Measurements from ENCODE around the gene SPTBN4. TPM values are rescaled to one million over a fixed set of nuclear protein-coding genes. Genes with fewer than 3 reads are reported as not detected.
"Not testable (repeated sequence)": the region's sequence is repeated elsewhere in the genome, so short reads cannot be mapped to it uniquely, and the experiment has no call there.

Gene SPTBN4
- polyA plus RNA-seq, 3 donors, result 0.65 to 1.8 (median 1.4) TPM

DNA sequence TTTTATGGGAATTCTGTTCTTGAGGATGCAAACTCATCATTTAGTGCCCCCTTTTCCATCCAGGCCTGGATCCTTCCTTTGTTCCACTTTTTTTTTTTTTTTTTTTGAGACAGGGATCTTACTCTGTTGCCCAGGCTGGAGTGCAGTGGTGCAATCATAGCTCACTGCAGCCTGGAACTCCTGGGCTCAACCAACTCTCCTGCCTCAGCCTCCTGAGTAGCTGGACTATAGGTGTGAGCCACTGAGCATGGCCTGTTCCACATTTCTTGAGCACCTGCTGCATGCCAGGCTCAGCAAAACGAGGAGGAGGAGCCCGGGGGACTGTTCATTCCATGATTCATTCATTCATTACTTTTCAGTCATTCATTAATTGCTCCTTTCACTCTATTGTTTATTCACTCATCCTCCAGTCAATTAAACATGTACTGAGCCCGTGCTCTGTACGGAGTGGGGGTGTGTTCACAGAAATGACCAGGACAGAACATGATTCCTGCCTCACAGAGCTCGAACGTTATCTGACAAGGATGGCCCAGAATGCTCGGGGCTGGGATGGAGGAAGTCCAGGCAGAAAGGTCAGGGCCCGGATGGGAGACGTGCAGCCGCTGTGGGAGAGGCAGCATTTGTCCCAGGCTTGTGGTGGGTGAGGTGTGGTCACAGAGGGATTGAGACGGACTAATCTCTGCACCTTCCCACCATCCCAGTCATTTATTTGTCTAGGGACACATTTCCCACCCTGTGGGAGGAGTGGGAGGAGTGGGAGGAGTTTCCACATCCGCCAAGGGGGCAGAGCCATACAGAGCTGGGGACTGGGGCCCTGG lies 58.6 kb downstream of the SPTBN4 start:
- DNase-seq (ENCODE audit: low read depth in 3 of 3, low spot score in 2 of 3), result no peak

DNA sequence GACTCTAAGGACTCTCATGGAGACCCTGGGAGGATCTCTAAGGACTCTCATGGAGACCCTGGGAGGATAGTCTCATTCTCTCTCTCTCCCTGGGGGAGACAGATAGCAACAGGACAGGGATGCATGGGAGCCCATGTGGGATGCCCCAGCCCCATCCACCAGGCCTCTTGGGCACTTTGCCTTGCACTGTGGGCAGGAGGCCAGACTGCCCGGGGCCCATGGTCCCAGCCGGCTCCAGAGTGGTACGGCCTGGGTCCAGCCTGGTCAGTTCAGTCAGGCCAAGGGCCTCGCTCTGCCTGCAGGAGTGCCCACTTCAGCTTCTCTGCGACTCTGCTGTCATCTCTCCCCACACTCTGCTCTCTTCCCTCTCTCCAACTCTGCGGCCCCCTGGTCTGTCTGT lies 61.3 kb downstream of the SPTBN4 start:
- no peak for DNase-seq (ENCODE audit: low read depth in 3 of 3, low spot score in 2 of 3)

DNA sequence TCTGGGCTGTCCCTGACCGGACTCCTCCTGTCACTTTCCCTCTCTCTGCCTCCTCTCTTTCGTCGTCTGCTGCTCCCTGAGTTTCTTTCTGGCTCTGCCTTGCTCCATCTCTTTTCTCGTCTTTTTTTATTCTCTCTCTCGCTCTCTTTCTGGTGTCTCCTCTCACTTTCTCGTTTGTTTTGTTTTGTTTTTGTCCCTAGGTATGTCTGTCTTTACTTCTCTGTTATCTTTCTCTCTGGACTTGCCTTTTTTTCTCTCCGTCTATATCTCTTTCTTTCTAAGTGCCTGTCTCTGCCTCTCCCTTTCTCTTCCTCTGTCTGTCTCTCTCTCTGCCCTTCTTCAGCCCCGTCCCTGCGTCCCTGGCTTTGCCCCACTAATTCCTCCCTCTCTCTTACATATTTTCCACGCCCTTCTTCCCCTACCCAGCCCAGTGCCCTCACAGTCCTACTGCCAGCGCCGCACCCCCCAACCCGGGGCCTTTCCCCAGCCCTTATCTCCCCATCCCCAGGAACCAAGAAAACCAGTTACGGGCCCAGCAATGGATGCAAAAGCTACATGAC lies 61.8 kb downstream of the SPTBN4 start:
- no peak for DNase-seq (ENCODE audit: low read depth in 3 of 3, low spot score in 2 of 3)

DNA sequence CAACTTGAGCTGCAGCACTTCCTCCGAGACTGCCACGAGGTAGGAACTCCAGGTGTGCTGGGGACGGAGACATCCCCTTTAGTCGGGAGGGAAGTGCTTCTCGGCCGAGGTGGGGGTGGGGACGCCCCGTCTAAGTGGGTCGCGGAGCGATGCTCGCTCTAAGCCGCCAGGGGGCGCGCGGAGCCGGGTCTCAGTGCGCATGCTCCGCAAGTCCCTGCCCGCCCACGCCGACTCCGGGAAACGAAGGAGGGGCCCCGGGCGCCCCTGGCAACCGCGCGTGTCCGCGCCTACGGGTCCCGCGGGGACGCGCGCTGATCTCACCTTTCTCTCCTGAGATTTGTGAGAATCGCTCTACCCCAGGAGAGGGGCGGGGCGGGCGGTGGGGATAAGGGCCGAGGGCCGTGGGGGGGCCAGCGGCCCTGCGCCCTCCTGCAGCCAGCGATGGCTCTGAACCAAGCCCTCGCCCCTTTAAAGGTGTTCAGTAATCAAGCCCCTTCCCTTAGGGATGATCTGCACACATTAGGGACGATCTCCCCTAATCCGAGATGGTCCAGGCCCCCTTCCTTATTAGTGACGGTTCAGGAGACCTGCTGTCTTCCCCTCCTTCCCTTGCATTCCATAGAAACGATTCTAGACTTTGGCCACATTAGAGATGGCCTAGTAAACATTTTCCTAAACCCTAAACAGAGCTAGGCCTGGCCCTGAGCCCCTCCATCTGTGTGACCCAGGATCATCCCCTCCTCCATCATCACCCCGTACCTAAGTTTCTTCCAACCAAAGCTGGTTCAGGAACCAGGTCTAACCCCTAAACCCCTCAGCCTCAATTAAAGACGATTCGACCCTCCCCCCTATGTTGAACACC lies 62.5 kb downstream of the SPTBN4 start:
- peak in 2 of 3 donors; percentile 63 to 73 for DNase-seq (ENCODE audit: low read depth in 3 of 3, low spot score in 2 of 3)

DNA sequence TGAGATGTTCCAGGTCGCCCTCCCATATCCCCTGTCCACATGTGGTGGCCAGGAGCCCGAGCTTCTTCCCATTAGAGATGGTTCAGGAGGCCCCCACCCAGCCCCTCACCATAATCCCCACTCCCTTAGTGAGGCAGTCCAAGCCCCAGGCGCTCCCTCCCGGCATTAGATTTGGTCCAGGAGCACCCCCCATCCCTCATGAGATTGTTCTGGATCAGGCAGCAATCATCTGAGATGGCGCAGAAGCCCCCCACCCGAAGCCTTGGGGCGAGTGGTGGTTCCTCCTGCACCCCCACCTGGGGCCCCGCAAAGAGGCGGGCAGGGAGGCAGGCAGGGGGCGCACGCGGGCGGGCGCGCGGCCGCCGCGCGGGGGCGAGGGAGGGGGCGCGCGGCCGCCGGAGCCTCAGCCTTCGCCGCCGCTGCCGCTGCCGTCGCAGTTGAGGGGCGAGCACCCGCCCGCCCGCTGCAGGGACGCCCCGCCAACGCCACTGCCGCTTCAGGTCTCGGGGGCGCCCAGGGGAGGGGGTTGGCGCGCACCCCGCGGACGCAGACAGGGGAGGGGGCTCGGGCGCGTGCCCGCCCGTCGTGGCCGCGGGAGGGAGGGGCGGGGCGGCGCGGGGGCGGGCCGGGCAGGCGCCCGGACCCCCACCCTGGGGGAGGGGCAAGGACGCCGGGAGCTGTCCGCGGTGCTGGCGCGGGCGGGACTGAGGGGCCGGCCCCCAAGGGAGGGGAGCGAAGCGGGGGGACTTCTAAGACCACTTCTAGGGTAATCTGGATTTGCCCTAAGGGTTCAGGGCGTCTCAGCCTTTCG lies 63.5 kb downstream of the SPTBN4 start:
- no peak for DNase-seq (ENCODE audit: low read depth in 3 of 3, low spot score in 2 of 3)

DNA sequence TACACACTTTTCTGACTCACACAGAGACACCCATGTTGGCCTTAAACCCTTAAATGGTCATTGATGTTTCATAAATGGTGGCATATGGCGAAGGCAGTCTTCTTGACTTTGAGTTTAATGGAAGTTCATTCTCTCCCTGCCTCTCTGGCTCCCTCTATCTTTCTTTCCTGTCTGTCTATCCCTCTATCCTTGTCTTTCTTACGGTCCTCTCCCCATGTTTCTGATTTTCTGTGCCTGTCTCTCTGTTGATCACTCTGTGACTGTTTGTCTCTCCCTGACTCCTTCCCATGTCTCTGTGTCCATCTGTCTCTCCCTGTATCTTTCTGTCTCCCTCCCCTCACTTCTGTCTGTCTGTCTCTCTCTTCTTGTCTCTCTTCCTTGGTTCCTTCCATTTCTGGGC lies 66.7 kb downstream of the SPTBN4 start:
- DNase-seq (ENCODE audit: low read depth in 3 of 3, low spot score in 2 of 3), result no peak

DNA sequence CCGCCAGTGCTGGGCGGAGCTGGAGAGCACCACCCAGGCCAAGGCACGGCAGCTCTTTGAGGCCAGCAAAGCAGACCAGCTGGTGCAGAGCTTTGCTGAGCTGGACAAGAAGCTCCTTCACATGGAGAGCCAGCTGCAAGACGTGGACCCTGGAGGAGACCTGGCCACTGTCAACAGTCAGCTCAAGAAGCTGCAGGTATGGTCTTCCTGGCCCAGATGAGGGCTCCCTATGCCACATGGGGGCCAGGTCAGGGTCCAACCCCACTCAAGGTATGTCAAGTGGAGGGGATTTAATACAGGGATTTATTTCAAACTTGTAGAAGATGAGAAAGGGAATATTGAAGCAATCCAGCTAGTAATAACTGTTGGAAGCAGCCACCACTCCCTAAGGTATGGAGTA lies 67.3 kb downstream of the SPTBN4 start:
- DNase-seq (ENCODE audit: low read depth in 3 of 3, low spot score in 2 of 3), result no peak

DNA sequence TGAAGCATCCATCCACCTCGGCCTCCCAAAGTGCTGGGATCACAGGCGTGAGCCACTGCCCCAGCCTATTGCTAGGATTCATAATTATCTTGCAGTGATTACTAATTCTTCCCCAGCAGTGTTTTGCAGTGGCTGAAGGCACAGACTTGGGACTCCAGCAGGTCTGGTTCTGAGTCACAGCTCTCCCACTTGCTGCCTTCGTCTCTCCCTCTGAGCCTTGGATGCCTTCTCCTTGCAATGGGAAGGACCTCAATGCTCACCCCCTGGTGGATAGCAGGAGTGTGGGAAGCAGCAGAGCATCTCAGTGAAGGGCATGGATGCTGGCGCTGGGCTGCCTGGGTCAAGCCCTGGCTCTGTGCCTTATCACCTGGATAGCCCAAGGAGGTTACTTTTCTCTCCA lies 72.3 kb downstream of the SPTBN4 start:
- DNase-seq (ENCODE audit: low read depth in 3 of 3, low spot score in 2 of 3), result no peak

DNA sequence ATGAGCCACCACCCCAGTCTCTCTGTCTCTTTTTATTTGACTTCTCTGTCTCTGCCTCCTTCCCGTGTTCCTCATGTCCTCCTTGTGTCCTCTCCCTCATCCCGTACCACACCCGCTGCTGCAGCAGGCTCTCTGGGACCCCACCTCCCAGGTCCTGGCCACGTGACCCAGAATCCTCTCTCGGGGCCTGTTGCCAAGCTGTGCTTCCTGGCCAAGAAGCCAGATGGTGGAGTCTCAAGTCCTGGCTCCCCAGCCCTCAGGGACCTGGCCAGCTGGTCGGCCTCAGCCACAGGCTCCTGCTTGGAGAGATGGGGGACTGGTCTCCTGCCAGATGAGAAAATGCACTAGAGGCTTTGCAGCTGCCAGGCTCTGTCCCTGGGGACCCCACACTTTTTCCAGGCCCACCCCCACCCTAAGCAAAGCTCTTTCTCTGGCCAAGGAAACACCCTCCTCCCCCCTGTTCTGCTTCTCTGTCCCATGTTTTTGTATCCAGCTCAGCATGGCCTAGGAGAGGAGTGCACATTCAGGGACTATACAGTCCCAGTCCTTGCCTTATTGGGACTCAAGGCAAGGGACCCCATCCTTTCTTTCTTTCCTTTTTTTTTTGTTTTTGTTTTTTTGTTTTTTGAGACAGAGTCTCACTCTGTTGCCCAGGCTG lies 75.5 kb downstream of the SPTBN4 start:
- DNase-seq (ENCODE audit: low read depth in 3 of 3, low spot score in 2 of 3), result no peak

DNA sequence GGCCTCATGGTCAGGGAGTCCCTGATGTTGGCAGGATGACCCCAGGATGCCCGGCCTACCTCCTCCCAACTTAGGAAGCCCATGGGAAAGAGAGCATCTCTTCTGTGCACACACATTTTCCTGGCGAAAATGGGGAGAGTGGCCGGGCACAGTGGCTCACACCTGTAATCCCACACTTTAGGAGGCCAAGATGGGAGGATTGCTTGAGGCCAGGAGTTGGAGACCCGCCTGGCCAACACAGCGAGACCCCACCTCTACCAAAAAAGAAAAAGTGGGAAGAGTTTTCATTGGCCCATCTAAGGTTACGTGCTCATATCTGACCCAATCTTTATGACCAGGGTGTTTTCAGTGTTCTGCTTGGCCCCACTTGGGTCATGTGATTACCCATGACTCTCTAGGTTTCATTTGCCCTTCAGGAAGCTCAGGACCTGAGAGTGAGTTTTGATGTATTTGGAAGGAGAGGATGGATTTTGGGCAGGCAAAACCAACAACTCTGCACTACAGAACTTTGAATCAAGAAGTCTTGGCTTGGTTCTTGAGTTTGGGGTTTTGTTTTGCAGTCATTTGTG lies 76.3 kb downstream of the SPTBN4 start:
- DNase-seq (ENCODE audit: low read depth in 3 of 3, low spot score in 2 of 3), result no peak

DNA sequence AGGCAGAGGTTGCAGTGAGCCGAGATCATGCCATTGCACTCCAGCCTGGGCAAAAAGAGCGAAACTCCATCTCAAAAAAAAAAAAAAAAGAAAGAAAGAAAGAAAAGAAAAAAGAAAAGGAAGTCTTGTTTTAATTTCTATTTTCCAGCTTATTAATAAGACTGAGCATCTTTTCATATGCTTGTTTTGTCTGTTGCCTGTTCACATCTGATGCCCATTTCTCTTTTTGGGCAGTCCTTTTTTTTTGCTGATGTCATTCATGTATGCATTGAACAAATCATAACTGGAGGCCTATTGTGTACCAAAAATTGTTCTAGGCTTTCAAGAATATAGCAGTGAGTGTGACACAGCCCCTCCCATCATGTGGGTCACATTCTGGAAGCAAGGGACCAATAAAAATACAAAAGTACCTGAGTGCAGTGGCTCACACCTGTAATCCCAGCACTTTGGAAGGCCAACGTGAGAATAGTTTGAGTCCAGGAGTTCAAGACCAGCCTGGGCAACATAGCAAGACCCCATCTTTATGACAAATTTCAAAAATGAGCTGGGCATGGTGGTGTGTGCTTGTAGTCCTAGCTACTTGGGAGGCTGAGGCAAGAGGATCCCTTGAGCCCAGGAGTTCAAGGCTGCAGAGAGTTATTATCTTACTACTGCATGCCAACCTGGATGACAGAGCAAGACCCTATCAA lies 79.5 kb downstream of the SPTBN4 start:
- DNase-seq (ENCODE audit: low read depth in 3 of 3, low spot score in 2 of 3), result not testable (repeated sequence)

DNA sequence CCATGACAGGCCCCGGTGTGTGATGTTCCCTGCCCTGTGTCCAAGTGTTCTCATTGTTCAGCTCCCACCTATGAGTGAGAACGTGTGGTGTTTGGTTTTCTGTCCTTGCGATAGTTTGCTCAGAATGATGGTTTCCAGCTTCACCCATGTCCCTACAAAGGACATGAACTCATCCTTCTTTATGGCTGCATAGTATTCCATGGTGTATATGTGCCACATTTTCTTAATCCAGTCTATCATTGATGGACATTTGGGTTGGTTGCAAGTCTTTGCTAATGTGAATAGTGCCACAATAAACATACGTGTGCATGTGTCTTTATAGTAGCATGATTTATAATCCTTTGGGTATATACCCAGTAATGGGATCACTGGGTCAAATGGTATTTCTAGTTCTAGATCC lies 80.4 kb downstream of the SPTBN4 start:
- not testable (repeated sequence) for DNase-seq (ENCODE audit: low read depth in 3 of 3, low spot score in 2 of 3)

DNA sequence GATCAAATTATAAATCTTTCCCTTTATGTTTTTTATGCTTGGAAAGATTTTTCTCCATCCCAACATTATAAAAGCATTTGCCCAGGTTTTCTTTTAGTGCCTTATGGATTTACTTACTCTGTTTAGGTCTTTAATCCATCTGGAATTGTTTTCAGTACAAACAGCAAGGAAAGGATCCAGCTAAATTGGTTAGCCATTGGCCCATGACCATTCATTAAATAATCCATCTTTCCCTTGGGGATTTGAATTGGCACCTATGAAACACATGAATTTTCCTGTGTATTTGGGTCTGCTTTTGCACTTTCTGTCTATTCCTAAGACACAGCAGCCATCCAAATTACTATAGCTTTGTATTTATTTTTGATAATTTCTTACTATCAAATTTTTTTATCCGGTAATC lies 81.0 kb downstream of the SPTBN4 start:
- DNase-seq (ENCODE audit: low read depth in 3 of 3, low spot score in 2 of 3), result no peak

DNA sequence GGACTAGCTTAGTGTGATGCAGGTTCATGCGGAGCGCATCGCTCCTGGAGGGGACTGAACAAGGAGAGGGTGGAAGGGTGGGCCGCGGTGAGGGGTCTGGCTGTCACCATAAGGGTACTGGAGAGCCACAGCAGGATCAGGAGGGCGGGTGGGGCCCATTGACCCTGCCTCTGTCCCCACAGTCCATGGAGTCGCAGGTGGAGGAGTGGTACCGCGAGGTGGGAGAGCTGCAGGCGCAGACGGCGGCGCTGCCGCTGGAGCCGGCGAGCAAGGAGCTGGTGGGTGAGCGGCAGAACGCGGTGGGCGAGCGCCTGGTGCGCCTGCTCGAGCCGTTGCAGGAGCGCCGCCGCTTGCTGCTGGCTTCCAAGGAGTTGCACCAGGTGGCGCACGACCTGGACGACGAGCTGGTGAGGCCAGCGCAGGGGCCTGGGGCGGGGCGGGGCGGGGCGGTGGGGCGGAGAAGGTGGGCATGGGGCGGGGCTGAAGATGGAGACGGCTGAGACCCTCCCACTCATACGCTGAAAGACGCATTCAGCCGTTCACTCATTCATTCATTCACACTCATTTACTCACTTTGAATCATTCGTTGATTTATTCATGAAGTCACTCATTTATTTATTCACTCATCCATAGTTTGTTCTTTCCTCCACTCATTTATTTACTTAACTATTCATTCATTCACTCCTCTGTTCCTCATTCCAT lies 82.4 kb downstream of the SPTBN4 start:
- DNase-seq (ENCODE audit: low read depth in 3 of 3, low spot score in 2 of 3), result no peak

DNA sequence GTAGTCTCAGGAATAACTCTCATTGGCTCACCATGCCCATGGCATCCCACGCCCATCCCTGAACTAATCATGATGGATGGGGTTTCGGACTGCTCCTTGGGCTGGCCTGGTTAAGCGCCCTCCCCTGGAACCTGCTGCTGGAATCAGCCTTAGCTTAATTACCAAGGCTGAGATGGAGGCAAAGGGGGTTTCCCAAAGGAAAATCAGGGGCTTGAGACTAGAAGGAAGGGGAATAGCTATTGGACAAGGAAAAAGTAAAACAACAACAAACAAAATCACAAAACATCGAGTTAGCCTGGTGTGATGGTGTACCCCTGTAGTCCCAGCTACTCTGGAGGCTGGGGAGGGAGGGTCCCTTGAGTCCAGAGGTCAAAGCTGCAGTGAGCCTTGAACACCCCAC lies 84.2 kb downstream of the SPTBN4 start:
- no peak for DNase-seq (ENCODE audit: low read depth in 3 of 3, low spot score in 2 of 3)

DNA sequence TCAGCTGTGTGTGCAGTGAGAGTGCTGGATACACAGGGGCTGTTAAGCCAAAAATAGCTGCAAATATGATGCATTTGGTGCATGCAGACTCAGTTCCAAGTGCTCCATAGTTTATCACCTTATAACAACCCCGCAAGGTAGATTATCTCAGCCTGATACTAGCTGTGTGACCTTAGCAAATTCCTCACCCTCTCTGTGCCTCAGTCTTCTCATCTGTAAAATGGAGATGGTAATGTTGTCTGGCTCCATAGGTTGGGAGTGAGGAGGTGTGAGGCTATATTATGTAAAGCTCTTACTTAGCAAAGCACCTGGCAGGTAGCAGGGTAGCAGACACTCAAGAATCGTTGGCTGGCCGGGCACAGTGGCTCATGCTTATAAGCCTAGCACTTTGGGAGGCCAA lies 86.0 kb downstream of the SPTBN4 start:
- DNase-seq (ENCODE audit: low read depth in 3 of 3, low spot score in 2 of 3), result no peak

DNA sequence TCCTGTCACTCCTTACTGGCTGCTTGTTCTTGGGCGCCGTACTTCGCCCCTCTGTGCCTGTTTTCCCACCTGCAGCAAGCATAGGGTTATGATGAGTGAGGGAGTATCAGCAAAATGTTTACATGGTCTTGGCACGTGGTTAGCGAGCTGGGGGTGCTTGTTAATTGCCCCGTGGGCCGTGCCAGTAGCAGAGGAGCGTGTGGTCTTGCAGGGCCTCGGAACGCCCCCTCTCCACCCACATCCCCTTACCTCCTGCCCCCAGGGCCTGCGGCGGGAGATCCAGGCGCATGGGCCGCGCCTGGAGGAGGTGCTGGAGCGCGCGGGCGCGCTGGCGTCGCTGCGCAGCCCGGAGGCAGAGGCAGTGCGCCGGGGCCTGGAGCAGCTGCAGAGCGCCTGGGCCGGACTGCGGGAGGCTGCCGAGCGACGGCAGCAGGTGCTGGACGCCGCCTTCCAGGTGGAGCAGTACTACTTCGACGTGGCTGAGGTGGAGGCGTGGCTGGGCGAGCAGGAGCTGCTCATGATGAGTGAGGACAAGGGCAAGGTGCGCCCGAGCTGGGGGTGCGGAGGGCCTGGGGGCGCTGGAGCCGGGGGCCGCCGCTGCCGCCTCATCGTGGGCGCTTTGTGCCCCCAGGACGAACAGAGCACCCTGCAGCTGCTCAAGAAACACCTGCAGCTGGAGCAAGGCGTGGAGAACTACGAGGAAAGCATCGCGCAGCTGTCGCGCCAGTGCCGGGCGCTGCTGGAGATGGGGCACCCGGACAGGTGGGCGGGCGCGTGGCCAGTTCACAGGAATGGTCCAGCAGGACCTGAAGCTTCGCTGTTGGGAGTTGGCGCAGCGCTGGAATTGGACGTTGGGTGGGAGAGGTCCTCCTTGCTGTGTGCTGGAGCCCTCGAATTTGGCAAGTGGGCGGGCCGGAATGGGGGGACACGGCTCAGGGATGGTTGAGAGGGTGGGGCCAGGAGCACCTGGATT lies 87.4 kb downstream of the SPTBN4 start:
- no peak for DNase-seq (ENCODE audit: low read depth in 3 of 3, low spot score in 2 of 3)
